Parathyroid adenoma (tissue), 2 donors: ENCODE measurements around the gene FYB1.

Experiments
- H2AFZ ChIP-seq: fragments of 300-600 bp; sonication (generic); one replicate; pipeline ENCODE4 v1.7.0; 2017; ENCODE audit warnings: antibody characterized with exemption, mild to moderate bottlenecking
- H3K27ac ChIP-seq: fragments of 300-600 bp; sonication (generic); one replicate; pipeline ENCODE4 v1.7.0; 2017
- H3K27me3 ChIP-seq: fragments of 300-600 bp; sonication (generic); one replicate; pipeline ENCODE4 v1.7.0; 2017; ENCODE audit warnings: low read length; ENCODE audit not compliant: control insufficient read depth, insufficient read depth
- H3K36me3 ChIP-seq: fragments of 300-600 bp; sonication (generic); one replicate; pipeline ENCODE4 v1.7.0; 2017; ENCODE audit warnings: low read length; ENCODE audit not compliant: control insufficient read depth, insufficient read depth
- H3K4me1 ChIP-seq: fragments of 300-600 bp; sonication (generic); one replicate; pipeline ENCODE4 v1.7.0; 2017; ENCODE audit warnings: control low read depth
- H3K4me2 ChIP-seq: fragments of 300-600 bp; sonication (generic); one replicate; pipeline ENCODE4 v1.7.0; 2017; ENCODE audit warnings: low read length
- H3K4me3 ChIP-seq: fragments of 300-600 bp; sonication (generic); one replicate; pipeline ENCODE4 v1.7.0; 2017; ENCODE audit warnings: low read depth, low read length
- H3K79me2 ChIP-seq: fragments of 300-600 bp; sonication (generic); one replicate; pipeline ENCODE4 v1.7.0; 2017; ENCODE audit warnings: control low read depth
- H3K9ac ChIP-seq: fragments of 300-600 bp; sonication (generic); one replicate; pipeline ENCODE4 v1.7.0; 2017; ENCODE audit warnings: mild to moderate bottlenecking
- H3K9me3 ChIP-seq: fragments of 300-600 bp; sonication (generic); one replicate; pipeline ENCODE4 v1.7.0; 2017; ENCODE audit warnings: low read length; ENCODE audit not compliant: control insufficient read depth
- TF ChIP-seq, protein P1 (sequence below): fragments of 300-600 bp; sonication (generic); IDR thresholded peaks from one replicate; pipeline ENCODE4 v1.7.0; 2017; ENCODE audit warnings: antibody characterized with exemption, mild to moderate bottlenecking
- donor health status: primary hyperparathyroidism.

The FYB1 gene

DNA sequence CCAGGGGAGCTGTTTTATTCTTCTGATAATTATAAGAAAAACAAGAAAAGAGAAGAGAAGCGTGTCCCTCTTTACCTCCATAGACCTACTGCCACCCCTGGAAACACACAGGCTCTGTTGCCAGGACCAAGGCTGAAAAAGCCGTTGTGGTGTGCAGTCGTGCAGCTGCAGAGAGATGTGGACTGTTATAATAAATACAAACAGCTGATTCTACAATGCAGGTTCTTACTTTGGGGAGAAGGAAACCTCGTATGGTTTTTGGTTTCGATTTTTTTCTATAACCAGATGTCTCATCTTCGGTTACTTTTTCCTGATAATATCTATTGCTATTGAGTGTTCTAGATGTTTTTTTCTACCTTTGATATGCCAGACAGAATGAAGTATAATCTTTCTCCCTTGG is 28.1 kb downstream of the FYB1 start:
- H3K9ac ChIP-seq = no peak overlapping the region

DNA sequence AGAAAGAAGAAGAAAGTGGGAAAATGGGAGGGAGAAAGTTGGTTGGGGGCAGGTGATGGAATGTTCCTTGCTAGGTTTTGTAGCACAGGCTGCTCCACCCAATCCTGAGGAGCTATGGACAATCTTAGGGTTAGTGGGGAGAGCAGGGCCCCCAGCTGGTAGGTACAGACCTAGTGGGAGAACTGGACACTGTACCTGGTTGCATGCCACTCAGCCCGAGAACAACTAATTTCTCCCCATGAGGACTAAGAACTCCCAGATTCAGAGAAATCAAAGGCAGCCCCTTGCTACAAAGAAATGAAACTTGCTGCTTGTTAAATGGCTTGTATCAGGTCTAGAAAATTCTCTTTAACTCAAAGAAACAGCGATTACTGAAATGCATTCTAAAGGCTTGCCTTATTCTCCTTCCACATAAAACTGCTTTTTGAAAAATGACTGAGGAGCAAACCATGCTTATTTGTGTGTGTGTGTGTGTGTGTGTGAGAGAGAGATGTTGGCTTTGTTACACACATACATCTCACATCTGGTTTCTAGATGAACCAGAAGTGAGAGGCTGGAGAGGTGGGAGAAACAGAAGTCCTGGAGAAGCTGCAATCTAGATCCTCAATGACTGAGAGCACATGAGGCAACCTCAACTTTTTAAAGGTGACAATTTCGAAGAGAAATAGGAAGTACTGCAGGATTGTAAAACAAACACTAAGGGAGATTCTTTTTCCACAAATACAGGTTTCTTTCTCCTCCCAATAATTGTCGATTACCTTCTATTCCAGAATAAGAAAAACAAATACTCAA is 28.9 kb downstream of the FYB1 start:
- TF ChIP-seq, protein P1, sequence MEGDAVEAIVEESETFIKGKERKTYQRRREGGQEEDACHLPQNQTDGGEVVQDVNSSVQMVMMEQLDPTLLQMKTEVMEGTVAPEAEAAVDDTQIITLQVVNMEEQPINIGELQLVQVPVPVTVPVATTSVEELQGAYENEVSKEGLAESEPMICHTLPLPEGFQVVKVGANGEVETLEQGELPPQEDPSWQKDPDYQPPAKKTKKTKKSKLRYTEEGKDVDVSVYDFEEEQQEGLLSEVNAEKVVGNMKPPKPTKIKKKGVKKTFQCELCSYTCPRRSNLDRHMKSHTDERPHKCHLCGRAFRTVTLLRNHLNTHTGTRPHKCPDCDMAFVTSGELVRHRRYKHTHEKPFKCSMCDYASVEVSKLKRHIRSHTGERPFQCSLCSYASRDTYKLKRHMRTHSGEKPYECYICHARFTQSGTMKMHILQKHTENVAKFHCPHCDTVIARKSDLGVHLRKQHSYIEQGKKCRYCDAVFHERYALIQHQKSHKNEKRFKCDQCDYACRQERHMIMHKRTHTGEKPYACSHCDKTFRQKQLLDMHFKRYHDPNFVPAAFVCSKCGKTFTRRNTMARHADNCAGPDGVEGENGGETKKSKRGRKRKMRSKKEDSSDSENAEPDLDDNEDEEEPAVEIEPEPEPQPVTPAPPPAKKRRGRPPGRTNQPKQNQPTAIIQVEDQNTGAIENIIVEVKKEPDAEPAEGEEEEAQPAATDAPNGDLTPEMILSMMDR = no peak
- no peaks in the 10 kb centered on the region for H3K4me1 ChIP-seq
- H3K27me3 ChIP-seq = no peaks in the 10 kb centered on the region
- H3K4me3 ChIP-seq = no peak overlapping the region
- H3K36me3 ChIP-seq = no peaks in the 10 kb centered on the region
- H3K4me2 ChIP-seq = no peak overlapping the region
- H3K9ac ChIP-seq = no peak overlapping the region
- no peaks in the 10 kb centered on the region for H3K9me3 ChIP-seq
- no peaks in the 10 kb centered on the region for H3K79me2 ChIP-seq
- no peak overlapping the region for H2AFZ ChIP-seq
- no peak overlapping the region for H3K27ac ChIP-seq

More for the DNA sequence above, 28.1 kb downstream of the FYB1 start:
- Histone ChIP-seq H3K27ac (no peak overlapping the region), H3K4me3 (no peak overlapping the region), H3K79me2 (no peaks in the 10 kb centered on the region), H3K4me2 (no peak overlapping the region), H3K36me3 (no peaks in the 10 kb centered on the region), H2AFZ (no peak overlapping the region), H3K27me3 (no peaks in the 10 kb centered on the region), H3K9me3 (no peaks in the 10 kb centered on the region), H3K4me1 (no peaks in the 10 kb centered on the region)
- TF ChIP-seq, protein P1 = no peak

DNA sequence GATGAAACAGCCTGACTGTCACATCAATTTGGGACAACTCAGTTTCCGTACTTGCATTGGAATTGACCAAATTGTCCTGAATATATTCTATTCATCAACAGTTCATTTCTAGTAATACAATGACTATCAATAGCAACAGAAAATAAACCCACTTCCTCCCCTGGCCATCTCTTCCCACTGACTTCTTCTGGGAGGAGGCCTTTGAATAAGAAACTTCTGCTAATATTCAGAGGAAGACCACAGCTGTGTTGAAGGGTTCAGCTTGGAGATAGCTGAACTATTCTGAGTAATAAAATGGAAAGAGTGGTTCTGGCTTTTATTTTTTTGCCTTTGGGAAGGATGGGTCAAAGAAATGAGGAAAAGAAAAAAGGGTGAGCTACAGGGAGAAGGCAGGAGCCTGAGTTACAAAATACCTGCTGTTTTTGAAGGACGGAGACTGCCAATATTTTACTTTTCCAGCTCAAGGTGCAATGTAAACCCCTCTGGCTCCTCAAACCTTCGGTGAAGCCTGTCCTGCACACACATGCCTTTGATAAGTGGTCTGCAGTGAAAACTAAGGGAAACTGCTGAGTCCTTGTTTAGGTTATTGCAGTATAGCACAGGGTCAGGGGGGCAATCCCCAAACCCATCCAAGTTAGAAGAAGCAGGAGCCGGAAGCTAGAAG is 29.9 kb downstream of the FYB1 start:
- H3K4me1 ChIP-seq = no peaks in the 10 kb centered on the region
- no peaks in the 10 kb centered on the region for H3K9me3 ChIP-seq
- H2AFZ ChIP-seq = no peak overlapping the region
- H3K36me3 ChIP-seq = no peaks in the 10 kb centered on the region
- H3K4me2 ChIP-seq = no peak overlapping the region
- no peaks in the 10 kb centered on the region for H3K27me3 ChIP-seq
- no peaks in the 10 kb centered on the region for H3K79me2 ChIP-seq
- no peak overlapping the region for H3K4me3 ChIP-seq
- TF ChIP-seq, protein P1 = no peak
- no peak overlapping the region for H3K9ac ChIP-seq
- H3K27ac ChIP-seq = no peak overlapping the region

DNA sequence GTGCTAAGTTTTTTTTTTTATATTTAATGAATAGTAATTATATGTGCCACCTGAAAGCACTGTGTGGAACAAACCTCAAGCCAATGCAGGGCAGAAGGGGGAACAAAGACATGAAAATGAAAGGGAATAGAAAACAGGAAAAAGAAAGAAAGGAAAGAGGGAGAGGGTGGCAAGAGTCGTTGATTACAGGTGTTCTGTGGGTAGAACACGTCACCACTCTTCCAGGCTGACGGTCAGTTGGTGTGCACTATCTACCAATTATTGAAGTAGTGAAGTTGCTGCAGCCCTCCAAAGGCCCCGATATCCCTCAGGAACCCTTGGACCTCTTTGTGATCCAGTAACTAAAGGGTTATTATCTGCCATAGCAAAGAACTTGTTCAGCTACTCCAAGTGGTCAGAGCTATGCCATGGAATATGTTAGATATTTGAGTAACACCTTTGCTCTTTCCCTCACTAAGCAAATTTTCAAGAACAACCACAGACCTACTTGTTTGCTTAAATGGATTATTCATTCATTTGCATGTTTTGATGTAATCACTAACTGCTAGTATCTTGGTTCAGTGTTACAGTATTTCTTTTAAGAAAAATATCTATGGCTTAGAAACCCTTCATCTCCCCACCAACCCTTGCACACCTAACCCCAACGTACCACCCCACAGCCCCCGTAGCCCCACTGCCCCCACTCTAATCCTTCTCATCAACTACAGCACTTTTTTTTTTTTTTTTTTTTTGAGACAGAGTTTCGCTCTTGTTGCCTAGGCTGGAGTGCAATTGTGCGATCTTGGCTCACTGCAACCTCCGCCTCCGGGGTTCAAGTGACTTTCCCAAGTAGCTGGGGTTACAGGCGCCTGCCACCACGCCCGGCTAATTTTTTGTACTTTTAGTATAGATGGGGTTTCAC is 31.3 kb downstream of the FYB1 start:
- no peaks in the 10 kb centered on the region for H3K9me3 ChIP-seq
- H3K79me2 ChIP-seq = no peaks in the 10 kb centered on the region
- TF ChIP-seq, protein P1 = no peak
- H3K27me3 ChIP-seq = no peaks in the 10 kb centered on the region
- no peak overlapping the region for H3K9ac ChIP-seq
- no peak overlapping the region for H3K4me3 ChIP-seq
- H2AFZ ChIP-seq = no peak overlapping the region
- no peak overlapping the region for H3K4me2 ChIP-seq
- H3K36me3 ChIP-seq = no peaks in the 10 kb centered on the region
- H3K4me1 ChIP-seq = no peaks in the 10 kb centered on the region
- H3K27ac ChIP-seq = no peak overlapping the region
